Measurements from ENCODE around the gene CHST3. TPM values are rescaled to one million over a fixed set of nuclear protein-coding genes. Genes with fewer than 3 reads are reported as not detected.

The CHST3 gene
- total and polyA plus RNA-seq, 10 of the 15 experiments (the other 5 are each of a cell fraction or from before 2014, with no cell fraction given) = 0.03 to 0.50 (median 0.05) TPM; not detected in 2

DNA sequence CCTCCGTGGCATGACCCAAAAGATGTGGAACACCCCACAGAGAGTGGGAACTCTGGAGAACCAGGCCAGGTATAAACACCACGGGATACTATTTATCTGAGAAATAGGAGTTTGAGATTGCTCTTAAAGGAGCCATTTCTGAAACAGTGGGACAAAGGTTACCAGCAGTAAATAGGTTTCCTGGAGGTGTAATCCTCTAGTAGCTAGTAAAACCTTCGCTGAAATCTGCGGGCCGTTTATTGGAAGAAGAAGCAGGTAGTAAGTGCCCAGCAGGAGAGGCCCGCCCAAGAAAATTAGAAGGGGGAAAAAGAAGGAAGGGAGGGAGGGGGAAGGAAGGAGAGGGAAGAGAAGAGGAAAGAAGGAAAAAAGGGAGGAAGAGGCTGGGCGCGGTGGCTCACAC is 51.6 kb downstream of the CHST3 start:
- no peaks in the 10 kb centered on the region; the same call in 1 of the 2 replicates for H4K20me1 ChIP-seq (ENCODE audit: control insufficient read depth, insufficient read depth)
- WGBS (ENCODE audit: insufficient coverage, insufficient replicate concordance, low lambda C conversion rate, missing lambda C conversion rate) = 54% methylated on average over 8 of the region's 8 CpGs
- ChIA-PET CTCF (no interaction called here), SMC1A (ENCODE audit: uncharacterized antibody, unreplicated experiment) (no interaction called here), RAD21 (ENCODE audit: unreplicated experiment) (no interaction called here), POLR2A (no interaction called here)
- no peaks in the 10 kb centered on the region for H3K27me3 ChIP-seq (replicated peaks in 1 of 2; ENCODE audit: control insufficient read depth in 2 of 2, insufficient read depth in 2 of 2, low read length in 1 of 2)
- intact Hi-C loops (cut with micrococcal nuclease; ENCODE audit: unreplicated experiment) (no loop called here), in situ Hi-C loops (cut with MboI) (no loop called here)
- no peak overlapping the region for H2AFZ ChIP-seq (ENCODE audit: control insufficient read depth, low read depth, low read length)
- H3K9me3 ChIP-seq (replicated peaks; ENCODE audit: control insufficient read depth, insufficient read depth, low read length) = no peaks in the 10 kb centered on the region
- H3K4me2 ChIP-seq (ENCODE audit: control insufficient read depth, insufficient read depth) = no peak overlapping the region
- ATAC-seq (no peak), FAIRE-seq (no peak), DNase-seq (ENCODE audit: low read depth, low spot score) (no peak)
- no peak overlapping the region for H3K27ac ChIP-seq (ENCODE audit: control insufficient read depth, insufficient read depth)
- no peaks in the 10 kb centered on the region for H3K79me2 ChIP-seq (ENCODE audit: control insufficient read depth, insufficient read depth, low read length)
- H3K36me3 ChIP-seq (ENCODE audit: control insufficient read depth in 2 of 2, insufficient read depth in 2 of 2, low read length in 1 of 2) = no peaks in the 10 kb centered on the region
- H3K9ac ChIP-seq (ENCODE audit: control insufficient read depth, insufficient read depth, low read length) = no peak overlapping the region
- TF ChIP-seq, protein P1, sequence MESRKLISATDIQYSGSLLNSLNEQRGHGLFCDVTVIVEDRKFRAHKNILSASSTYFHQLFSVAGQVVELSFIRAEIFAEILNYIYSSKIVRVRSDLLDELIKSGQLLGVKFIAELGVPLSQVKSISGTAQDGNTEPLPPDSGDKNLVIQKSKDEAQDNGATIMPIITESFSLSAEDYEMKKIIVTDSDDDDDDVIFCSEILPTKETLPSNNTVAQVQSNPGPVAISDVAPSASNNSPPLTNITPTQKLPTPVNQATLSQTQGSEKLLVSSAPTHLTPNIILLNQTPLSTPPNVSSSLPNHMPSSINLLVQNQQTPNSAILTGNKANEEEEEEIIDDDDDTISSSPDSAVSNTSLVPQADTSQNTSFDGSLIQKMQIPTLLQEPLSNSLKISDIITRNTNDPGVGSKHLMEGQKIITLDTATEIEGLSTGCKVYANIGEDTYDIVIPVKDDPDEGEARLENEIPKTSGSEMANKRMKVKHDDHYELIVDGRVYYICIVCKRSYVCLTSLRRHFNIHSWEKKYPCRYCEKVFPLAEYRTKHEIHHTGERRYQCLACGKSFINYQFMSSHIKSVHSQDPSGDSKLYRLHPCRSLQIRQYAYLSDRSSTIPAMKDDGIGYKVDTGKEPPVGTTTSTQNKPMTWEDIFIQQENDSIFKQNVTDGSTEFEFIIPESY (IDR thresholded peaks at IDR 0.05) = no peak
- TF ChIP-seq ATF3 (IDR thresholded peaks at IDR 0.05; ENCODE audit: borderline replicate concordance, extremely low read depth, low read depth, low read length) (no peak), TCF7 (IDR thresholded peaks at IDR 0.05; ENCODE audit: borderline replicate concordance) (no peak), ZBED1 (IDR thresholded peaks at IDR 0.05; ENCODE audit: borderline replicate concordance) (no peak), ZNF24 (IDR thresholded peaks at IDR 0.05) (no peak), POLR2AphosphoS2 (IDR thresholded peaks at IDR 0.05; ENCODE audit: low read depth, low read length) (no peak), NRF1 (conservative IDR thresholded peaks at IDR 0.05; ENCODE audit: low read depth, low read length) (no peak), FOS (IDR thresholded peaks at IDR 0.05; ENCODE audit: borderline replicate concordance, extremely low read depth, insufficient read length) (no peak), MXI1 (IDR thresholded peaks at IDR 0.05; ENCODE audit: low read depth, low read length) (no peak), STAT1 (conservative IDR thresholded peaks at IDR 0.05) (no peak), NFYA (IDR thresholded peaks at IDR 0.05; ENCODE audit: borderline replicate concordance, low read depth, low read length) (no peak), SRF (IDR thresholded peaks at IDR 0.05; ENCODE audit: low read depth in 2 of 2, low read length in 2 of 2) (no peak)
- TF ChIP-seq, protein P2, sequence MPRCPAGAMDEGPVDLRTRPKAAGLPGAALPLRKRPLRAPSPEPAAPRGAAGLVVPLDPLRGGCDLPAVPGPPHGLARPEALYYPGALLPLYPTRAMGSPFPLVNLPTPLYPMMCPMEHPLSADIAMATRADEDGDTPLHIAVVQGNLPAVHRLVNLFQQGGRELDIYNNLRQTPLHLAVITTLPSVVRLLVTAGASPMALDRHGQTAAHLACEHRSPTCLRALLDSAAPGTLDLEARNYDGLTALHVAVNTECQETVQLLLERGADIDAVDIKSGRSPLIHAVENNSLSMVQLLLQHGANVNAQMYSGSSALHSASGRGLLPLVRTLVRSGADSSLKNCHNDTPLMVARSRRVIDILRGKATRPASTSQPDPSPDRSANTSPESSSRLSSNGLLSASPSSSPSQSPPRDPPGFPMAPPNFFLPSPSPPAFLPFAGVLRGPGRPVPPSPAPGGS (IDR thresholded peaks at IDR 0.05; ENCODE audit: borderline replicate concordance, insufficient read depth, low read depth, low read length, poor library complexity, severe bottlenecking) = no peak
- TF ChIP-seq, protein P3, sequence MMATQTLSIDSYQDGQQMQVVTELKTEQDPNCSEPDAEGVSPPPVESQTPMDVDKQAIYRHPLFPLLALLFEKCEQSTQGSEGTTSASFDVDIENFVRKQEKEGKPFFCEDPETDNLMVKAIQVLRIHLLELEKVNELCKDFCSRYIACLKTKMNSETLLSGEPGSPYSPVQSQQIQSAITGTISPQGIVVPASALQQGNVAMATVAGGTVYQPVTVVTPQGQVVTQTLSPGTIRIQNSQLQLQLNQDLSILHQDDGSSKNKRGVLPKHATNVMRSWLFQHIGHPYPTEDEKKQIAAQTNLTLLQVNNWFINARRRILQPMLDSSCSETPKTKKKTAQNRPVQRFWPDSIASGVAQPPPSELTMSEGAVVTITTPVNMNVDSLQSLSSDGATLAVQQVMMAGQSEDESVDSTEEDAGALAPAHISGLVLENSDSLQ (IDR thresholded peaks at IDR 0.05) = no peak
- BruUV-seq (replicated peaks) = no TSS peak
- no peak overlapping the region for H3K4me3 ChIP-seq
- H3K4me1 ChIP-seq (ENCODE audit: control insufficient read depth, insufficient read depth, low read length) = no peaks in the 10 kb centered on the region

All from GM12878 (cell line).